ENCODE data around the gene WFIKKN1. TPM values are rescaled to one million over a fixed set of nuclear protein-coding genes. Genes with fewer than 3 reads are reported as not detected.

The WFIKKN1 gene
- total RNA-seq, 4 donors from 2014 or later: 1.5 TPM; not detected in 3

GRCh38 chr16:609984-610383 lies 20.8 kb upstream of the WFIKKN1 start:
- TF ChIP-seq, protein P1, sequence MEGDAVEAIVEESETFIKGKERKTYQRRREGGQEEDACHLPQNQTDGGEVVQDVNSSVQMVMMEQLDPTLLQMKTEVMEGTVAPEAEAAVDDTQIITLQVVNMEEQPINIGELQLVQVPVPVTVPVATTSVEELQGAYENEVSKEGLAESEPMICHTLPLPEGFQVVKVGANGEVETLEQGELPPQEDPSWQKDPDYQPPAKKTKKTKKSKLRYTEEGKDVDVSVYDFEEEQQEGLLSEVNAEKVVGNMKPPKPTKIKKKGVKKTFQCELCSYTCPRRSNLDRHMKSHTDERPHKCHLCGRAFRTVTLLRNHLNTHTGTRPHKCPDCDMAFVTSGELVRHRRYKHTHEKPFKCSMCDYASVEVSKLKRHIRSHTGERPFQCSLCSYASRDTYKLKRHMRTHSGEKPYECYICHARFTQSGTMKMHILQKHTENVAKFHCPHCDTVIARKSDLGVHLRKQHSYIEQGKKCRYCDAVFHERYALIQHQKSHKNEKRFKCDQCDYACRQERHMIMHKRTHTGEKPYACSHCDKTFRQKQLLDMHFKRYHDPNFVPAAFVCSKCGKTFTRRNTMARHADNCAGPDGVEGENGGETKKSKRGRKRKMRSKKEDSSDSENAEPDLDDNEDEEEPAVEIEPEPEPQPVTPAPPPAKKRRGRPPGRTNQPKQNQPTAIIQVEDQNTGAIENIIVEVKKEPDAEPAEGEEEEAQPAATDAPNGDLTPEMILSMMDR (IDR thresholded peaks at IDR 0.05; ENCODE audit: low read depth): no peak

DNA sequence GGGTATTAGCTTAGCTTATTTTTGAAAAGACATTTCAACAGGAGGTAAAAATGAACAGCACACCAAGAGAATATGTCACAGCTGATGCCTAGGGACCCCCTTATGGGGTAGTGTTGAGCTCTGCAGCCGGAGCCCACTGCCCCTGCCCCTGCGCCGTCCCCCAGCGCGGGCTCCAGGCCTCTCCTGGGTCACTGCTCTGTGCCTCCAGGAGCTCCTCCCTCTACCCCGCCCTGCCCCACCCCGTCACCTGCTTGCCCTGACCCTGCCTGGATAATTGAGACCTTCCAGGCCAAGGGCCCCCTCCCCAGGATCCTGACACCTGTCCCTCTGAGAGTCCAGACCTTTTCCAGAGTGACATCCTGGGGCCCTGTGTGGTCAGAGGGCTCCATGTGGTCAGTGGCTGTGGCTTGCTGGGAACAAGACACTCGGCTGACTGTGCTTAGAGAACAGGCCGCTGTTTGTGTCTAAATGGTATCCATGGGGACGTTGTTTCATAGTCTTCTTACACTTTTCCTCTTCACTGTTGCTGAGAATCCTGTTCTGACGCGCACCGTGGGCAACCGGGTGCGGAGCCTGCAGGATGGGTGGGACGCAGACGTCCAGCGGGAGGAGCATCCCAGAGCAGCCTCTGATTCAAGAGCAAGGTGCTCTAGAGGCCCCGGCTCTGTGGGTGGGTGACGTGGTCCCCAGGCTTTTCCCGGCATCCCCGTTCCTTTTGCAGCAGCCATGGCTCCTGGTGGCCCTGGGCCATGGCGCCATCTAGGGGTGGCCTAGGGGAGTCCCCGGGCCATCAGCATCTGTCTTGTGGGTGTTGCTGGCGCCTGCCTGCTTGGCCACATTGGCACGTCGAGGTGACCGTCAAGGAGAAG lies 20.0 kb upstream of the WFIKKN1 start:
- TF ChIP-seq, protein P1 (IDR thresholded peaks at IDR 0.05; ENCODE audit: low read depth): no peak

GRCh38 chr16:615122-615521 lies 15.7 kb upstream of the WFIKKN1 start:
- TF ChIP-seq, protein P1 (IDR thresholded peaks at IDR 0.05; ENCODE audit: low read depth): no peak

- TF ChIP-seq, protein P1 (IDR thresholded peaks at IDR 0.05; ENCODE audit: low read depth): no peak
Measured at GRCh38 chr16:616733-617586, 13.8 kb upstream of the WFIKKN1 start.

DNA sequence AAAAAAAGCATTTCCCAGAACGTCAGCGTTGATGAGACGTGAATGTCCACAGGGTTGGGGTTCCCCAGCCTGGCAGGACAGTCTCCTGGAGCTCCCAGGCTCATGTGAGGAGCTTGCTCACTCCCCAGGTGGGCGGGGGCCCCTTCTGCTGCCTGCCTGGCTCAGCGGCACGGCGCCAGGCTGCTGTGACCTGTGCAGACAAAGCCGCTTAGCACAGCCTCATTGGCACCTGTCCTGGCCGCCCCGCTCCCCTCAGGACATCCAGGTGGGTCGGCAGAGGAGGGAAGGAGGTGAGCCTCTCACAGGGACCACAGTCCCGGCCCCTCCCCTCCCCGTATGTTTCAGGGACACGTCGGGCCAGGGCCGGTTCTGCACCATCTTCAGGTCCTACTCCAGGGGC lies 12.9 kb upstream of the WFIKKN1 start:
- TF ChIP-seq, protein P1 (IDR thresholded peaks at IDR 0.05; ENCODE audit: low read depth): no peak

- TF ChIP-seq, protein P1 (IDR thresholded peaks at IDR 0.05; ENCODE audit: low read depth): no peak
Measured at GRCh38 chr16:619476-620100, 11.2 kb upstream of the WFIKKN1 start.

All from subcutaneous adipose tissue (tissue), 4 donors.